HG03159 (cell line): Measurements from ENCODE around the gene NABP1.

Experiments
- ATAC-seq: cut with Tn5 transposase; IDR thresholded peaks from one replicate; pipeline ENCODE4 v1.9.1; 2021; ENCODE audit warnings: mild to moderate bottlenecking, moderate library complexity; ENCODE audit not compliant: unreplicated experiment

NABP1 gene

GRCh38 chr2:191678437-191679100, 633 bp downstream of the NABP1 start:
- peak; percentile 12 for ATAC-seq

- ATAC-seq: peak; percentile 26
These were observed 2.1 kb downstream of the NABP1 start for GRCh38 chr2:191679818-191680600.

GRCh38 chr2:191680639-191681038, 2.7 kb downstream of the NABP1 start:
- no peak for ATAC-seq

- ATAC-seq: no peak
These were observed 4.2 kb downstream of the NABP1 start for GRCh38 chr2:191682126-191682525.

- no peak for ATAC-seq
These were observed 8.1 kb downstream of the NABP1 start for GRCh38 chr2:191686066-191686465.

GRCh38 chr2:191686729-191687128, 8.8 kb downstream of the NABP1 start:
- no peak for ATAC-seq

- ATAC-seq: no peak
These were observed 9.9 kb downstream of the NABP1 start for GRCh38 chr2:191687867-191688266.

- ATAC-seq: no peak
These were observed 11.2 kb downstream of the NABP1 start for GRCh38 chr2:191688934-191689695.

- ATAC-seq: no peak
These were observed 12.4 kb downstream of the NABP1 start for GRCh38 chr2:191690327-191690726.

GRCh38 chr2:191691016-191691735, 13.2 kb downstream of the NABP1 start:
- peak; percentile 69 for ATAC-seq

- ATAC-seq: no peak
These were observed 14.0 kb downstream of the NABP1 start for GRCh38 chr2:191691898-191692297.

- no peak for ATAC-seq
These were observed 14.7 kb downstream of the NABP1 start for GRCh38 chr2:191692502-191693115.

GRCh38 chr2:191693166-191693565, 15.2 kb downstream of the NABP1 start:
- ATAC-seq: no peak

GRCh38 chr2:191693778-191694177, 15.8 kb downstream of the NABP1 start:
- no peak for ATAC-seq

GRCh38 chr2:191696001-191696400, 18.1 kb downstream of the NABP1 start:
- no peak for ATAC-seq

- ATAC-seq: no peak
These were observed 19.0 kb downstream of the NABP1 start for GRCh38 chr2:191696966-191697365.

- ATAC-seq: no peak
These were observed 19.9 kb downstream of the NABP1 start for GRCh38 chr2:191697870-191698269.

GRCh38 chr2:191699341-191699945, 21.5 kb downstream of the NABP1 start:
- no peak for ATAC-seq

- no peak for ATAC-seq
These were observed 23.1 kb downstream of the NABP1 start for GRCh38 chr2:191701029-191701428.

GRCh38 chr2:191701696-191702095, 23.8 kb downstream of the NABP1 start:
- ATAC-seq: no peak
